CD4-positive, alpha-beta T cell treated with Interferon alpha-2 for 1 hour (primary cell): ENCODE data around the gene ZFP2.
"Not testable (repeated sequence)": the region's sequence is repeated elsewhere in the genome, so short reads cannot be mapped to it uniquely, and the experiment has no call there.

Experiments used
- DNase-seq, 2 donors: peaks; one replicate each; pipeline ENCODE4 v3.0.0-alpha.2; 2020 to 2022

The ZFP2 gene

DNA sequence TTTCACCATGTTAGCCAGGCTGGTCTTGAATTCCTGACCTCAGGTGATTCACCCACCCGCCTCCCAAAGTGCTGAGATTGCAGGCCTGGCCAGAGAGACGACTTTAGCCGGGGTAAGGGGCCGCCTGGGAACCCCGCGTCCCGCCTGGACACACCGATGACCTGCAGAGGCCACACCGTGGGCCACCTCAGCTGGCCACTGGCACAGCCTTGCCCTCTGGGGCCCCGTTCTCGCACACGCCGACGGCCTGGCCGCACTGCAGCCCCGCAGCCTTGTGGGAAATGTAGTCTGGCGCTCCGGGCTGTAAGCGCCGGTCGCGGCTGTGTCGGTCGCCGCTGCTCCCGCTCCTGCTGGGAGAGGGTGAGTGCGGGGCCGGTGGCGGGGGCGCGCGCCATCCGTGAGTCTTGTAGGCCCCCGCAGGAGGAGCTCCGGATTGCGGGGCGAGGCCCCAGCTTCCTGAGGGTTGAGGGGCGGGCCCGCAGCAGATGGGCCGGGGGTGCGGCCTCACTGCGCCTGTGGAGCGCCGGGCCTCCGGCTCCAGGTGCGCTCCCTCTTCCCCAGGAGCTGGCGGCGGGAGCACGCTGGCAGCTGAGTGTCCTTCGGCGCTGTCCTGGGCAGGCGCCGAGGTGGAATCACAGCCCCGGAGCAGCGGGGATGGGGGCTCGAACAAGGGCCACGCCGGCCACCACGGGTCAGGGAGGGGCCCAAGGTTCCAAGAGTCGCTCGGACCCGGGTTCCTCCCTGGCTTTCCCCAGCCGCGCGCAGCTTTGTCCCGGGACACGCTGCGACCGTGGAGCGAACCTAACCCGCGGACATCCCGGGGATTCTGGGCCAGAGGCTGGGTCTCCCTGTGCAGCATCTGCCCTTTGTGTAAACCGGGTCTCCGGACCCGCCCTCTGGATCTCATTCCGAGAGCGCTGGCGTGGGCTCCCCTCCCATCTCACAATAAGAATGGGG, at the start of gene ZFP2:
Gene ZFP2 (plus strand): TSS at position 299 of the 957 bp plus-strand sequence. CDS start 35,401 bp downstream, outside the sequence.
- peak; percentile 12 to 17 for DNase-seq

DNA sequence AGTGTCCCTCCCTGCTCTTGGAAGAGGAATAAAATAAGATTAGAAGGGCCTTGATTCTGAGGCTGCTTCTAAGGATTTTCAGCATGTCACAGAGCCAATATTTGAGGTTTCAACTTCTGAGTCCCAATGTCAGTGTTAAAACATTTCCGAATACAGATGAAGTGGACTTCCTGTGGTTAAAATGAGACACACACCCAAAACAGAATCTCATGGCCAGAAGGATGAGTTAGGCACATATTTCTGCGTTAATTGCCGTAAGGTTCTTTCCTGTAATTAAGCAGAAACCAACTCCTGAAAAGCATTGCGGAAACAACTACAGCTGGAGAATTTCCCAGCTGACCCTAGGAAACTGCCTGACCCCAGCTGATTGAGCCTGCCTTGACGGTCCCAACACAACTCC, 46.4 kb upstream of the ZFP2 start:
- no peak for DNase-seq

DNA sequence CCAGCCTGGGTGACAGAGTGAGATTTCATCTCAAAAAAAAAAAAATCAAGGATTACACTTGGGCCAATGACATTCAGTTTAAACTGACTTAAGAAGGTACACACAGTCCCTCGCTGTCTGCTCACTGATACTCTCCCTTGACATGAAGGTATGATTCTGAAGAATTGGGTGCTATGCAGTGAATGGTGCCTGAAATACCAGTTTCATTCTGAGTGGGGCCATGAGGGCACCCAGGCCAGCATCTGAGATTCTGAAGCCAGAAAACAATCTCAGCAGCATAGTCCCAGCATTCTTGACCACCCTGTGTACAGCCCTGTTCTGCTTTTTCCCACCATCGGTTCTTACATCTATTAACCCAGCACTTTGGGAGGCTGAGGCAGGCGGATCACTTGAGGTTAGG, 43.8 kb upstream of the ZFP2 start:
- DNase-seq = no peak

DNA sequence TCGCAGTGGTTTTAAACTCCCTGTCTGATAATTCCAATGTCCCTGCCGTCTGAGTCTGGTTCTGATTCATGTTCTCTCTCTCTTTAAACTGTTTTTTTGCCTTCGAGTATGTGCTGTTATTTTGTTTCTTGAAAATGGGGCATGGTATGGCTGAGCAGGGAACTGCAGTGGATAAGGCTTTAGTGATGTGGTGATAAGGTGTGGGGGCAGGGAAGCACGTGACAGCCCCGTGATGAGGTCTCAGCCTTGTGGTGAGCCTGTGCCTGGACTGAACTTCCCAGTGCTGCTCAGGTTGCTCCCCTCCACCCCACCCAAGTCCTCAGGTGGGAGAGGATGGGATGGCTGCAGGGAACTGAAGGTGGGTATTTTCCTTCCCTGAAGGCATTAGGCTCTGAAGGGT, 41.4 kb upstream of the ZFP2 start:
- DNase-seq = no peak

DNA sequence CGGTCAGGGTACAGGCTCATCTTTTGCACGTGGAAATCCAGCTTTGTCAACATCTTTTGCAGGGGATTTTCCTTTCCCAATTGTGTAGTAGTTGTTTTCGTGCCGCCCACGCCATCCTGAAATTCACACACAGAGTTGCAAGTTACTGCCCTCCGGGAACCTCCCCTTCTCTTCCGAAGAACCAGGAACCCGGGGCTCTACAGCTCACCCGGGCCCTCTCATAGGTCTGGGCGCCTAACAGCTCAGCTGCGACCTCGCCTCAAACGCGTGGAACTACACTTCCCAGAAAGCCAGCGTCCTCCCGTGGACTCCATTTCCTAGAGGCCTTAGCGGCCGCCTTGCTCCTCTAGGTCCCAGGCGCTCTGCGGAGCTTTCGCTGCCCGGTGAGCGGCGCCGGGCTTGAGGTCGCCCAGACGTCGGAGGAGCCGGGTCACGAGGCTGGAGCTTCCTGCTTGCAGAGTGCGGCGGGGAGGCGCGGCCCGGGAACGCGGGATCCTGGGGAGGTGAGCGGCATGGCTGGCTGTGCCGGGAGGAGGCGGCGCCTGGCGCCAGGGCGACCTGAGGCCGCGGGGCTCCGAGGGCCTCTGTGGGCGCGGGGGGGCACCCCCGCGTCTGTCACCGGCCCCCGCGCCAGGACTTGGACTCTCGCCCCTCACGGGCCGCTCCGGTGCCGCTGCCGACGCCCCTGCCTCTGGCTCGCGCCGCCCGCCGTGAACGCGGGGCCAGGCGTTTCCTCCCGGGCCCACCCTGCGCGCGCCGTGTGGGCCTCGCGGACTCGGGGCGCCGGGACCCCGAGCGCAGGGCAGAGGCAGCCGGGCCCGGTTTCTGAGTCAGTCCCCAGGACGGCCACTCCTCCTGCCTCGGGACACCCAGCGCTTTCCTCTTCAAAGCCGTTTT, 35.8 kb upstream of the ZFP2 start, which contains the start of gene ZNF354B:
Gene ZNF354B (plus strand): TSS at position 329 of the 897 bp plus-strand sequence. CDS start 1,095 bp downstream, outside the sequence.
- peak; percentile 89 to 92 for DNase-seq

DNA sequence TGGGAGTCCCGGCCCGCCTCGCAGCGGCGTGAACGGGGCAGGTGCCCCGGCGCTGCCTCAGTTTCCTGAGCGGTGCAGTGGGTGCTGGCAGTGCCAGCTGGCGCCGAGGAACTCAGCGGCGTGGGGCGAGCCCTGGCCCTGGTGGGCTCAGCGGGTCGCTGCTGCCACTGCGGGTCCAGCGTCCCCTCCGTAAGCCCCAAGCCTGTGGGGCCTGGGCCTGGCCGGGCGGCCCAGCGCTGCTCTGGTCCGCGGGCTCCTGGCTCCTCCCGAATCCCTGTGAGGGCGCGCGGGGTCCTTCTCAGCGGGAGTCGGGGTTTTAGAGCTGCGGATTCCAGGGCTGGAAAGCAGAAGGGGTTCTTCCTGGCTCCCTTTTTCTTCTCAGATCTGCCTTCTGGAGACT, 35.1 kb upstream of the ZFP2 start:
- DNase-seq = not testable (repeated sequence)

DNA sequence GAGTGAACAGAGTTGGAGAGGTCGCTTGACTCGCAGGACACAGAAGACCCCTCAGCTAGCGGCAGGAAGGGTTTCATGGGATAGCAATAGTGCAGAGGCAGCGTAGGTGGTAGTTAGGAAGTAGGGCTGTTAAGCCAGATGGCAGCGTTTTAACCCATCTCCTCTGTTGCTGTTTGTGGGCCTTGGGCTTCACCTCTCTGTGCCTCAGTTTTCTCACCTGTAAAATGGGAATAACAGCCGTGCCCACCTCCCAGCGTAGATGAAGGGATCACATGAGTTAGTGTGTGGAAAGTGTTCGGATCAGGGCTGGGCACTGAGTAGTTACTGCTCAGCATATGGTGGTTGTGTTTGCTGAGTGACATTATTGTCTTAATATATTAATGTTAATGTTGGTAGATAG, 34.1 kb upstream of the ZFP2 start:
- no peak for DNase-seq

DNA sequence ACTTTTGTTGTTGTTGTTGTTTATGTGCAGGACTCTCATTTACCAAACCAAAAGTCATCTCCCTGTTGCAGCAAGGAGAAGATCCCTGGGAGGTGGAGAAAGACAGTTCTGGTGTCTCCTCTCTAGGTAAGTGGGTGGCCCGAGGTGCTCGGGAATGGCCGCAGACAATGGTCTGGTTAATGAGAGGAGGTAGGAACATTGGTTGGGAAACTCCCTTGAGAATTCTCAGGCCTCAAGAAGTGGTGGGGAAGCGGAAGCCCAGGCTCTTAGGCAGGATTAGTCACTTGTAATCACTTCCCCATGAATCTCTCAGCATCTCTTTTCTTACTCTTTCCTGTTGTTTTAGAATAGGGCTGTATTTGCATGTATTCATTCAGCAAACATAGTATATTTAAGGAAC, 28.8 kb upstream of the ZFP2 start:
- no peak for DNase-seq

DNA sequence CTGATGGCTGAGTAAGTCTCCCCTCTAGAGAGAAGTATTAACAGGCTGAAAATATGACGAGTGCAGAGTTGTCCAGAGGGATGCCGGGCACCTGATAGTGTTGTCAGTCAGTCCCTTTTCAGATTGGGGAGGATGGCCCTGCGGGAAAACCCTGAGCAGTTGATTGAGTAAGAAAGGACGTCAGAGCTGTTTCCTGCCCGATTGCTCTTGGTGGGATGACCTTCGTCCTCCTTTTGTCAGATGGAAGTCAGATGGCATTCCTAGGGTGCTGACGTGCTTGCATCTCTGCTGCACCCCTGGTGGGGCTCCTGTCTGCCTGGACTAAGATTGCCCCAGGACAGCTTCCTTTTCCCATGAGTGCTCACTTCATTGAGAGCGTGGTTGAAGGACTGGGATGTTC, 26.1 kb upstream of the ZFP2 start:
- DNase-seq = no peak

DNA sequence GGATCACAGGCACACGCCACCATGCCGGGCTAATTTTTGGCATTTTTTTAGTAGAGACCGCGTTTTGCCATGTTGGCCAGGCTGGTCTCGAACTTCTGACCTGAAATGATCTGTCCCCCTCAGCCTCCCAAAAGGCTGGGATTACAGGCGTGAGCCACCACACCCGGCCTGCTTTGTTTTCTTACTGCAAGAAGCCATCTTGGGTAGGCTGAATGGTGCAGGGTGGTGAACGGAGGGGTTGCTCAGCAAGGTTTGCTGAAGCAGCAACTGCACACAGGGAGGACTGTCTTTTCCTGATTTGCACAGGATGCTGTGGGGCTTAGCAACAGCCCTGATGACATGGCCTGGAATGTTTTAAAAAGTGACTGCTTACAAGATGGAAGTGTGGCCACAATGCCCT, 25.3 kb upstream of the ZFP2 start:
- DNase-seq = no peak

DNA sequence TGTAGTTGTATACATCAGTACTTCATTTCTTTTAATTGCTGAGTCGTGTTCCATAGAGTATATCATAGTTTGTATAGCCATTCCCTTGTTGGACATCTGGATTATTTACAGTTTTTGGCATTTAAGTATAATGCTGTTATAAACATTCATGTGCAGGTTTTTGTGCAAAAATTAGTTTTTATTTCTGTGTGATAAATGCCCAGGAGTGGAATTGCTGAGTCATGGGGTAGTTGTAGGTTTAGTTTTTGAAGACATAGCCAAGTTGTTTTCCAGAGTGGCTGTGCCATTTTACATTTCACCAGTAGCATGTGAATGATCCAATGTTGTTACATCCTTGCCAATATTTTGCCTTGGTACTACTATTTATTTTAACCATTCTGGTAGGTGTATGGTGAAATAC, 23.4 kb upstream of the ZFP2 start:
- DNase-seq = no peak

DNA sequence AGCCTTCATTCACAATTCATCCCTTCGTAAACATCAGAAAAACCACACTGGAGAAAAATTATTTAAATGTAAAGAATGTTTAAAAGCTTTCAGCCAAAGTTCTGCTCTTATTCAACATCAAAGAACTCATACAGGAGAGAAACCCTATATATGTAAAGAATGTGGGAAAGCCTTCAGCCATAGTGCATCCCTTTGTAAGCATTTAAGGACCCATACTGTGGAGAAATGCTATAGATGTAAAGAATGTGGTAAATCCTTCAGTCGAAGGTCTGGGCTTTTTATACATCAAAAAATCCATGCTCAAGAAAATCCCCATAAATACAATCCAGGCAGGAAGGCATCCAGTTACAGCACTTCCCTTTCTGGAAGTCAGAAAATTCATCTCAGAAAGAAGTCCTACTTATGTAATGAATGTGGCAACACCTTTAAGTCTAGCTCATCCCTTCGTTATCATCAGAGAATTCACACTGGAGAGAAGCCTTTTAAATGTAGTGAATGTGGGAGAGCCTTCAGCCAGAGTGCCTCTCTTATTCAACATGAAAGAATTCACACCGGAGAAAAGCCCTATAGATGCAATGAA, 12.5 kb upstream of the ZFP2 start:
- DNase-seq = not testable (repeated sequence)

DNA sequence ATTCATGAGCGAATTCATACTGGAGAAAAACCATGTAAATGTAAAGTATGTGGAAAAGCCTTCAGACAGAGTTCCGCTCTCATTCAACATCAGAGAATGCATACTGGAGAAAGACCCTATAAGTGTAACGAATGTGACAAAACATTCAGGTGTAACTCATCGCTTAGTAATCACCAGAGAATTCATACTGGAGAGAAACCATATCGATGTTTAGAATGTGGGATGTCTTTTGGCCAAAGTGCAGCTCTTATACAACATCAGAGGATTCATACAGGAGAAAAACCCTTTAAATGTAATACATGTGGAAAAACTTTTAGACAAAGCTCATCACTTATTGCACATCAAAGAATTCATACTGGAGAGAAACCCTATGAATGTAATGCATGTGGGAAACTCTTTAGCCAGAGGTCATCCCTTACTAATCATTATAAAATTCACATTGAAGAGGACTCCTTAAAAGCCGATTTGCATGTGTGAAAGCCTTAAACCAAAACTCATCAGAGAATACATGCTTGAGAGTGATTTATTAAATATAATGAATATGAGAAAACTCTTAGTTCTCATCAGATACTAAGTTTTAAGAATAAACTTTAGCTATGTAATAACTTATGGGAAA, 11.8 kb upstream of the ZFP2 start:
- DNase-seq = no peak

DNA sequence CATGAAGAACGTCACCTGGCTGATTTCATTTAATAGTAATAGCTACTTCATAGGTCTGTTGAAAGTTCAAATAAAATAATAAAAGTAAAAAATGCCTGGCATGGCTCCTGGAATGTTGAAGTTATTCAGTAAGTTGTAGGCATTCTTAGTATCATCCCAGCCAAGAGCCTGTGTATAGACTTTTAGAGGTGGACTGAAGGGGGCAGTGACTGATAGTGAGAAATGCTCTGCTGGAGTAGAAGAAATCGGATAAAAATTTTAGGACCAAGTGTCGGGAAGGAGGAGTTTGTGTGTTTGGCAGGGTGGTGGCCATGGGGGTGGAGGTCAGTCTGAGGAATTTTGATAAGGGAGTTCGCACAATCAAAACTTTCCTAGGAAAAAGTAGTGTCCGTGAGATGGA, 3.6 kb downstream of the ZFP2 start:
- DNase-seq = no peak

DNA sequence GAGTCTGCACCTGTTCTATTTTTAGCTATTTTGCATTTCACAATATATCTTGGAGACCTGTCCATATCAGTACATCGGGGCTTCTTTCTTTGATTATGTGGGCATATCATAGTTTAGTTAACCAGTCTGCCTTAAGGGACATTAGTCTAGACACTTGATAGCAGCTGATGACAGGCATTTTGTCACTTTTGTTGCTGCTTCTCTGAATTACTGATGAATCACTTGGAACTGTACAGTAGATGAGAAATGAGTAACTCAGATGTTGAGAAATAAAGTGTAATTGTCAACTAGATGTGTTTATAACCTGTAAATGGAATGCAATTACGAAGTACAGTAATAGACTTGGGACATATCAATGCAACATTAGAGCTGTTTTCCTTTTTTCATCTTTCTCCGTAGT, 7.1 kb downstream of the ZFP2 start:
- DNase-seq = no peak

DNA sequence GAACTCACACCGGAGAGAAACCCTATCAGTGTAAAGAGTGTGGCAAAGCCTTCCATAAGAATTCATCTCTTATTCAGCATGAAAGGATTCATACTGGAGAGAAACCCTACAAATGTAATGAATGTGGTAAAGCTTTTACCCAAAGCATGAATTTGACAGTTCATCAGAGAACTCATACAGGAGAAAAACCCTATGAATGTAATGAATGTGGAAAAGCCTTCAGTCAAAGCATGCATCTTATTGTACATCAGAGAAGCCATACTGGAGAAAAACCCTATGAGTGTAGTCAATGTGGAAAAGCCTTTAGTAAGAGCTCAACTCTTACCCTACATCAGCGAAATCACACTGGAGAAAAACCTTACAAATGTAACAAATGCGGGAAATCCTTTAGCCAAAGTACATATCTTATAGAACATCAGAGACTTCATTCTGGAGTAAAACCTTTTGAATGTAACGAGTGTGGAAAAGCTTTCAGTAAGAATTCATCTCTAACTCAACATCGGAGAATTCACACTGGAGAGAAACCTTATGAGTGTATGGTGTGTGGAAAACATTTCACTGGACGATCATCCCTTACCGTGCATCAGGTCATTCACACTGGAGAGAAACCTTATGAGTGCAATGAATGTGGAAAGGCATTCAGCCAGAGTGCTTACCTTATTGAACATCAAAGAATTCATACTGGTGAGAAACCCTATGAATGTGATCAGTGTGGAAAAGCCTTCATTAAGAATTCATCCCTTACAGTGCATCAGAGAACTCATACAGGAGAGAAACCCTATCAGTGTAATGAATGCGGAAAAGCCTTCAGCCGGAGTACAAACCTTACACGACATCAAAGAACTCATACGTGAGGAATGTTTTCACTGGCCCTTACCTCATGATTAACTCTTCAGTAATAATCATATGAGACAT, 36.4 kb downstream of the ZFP2 start:
- no peak for DNase-seq

DNA sequence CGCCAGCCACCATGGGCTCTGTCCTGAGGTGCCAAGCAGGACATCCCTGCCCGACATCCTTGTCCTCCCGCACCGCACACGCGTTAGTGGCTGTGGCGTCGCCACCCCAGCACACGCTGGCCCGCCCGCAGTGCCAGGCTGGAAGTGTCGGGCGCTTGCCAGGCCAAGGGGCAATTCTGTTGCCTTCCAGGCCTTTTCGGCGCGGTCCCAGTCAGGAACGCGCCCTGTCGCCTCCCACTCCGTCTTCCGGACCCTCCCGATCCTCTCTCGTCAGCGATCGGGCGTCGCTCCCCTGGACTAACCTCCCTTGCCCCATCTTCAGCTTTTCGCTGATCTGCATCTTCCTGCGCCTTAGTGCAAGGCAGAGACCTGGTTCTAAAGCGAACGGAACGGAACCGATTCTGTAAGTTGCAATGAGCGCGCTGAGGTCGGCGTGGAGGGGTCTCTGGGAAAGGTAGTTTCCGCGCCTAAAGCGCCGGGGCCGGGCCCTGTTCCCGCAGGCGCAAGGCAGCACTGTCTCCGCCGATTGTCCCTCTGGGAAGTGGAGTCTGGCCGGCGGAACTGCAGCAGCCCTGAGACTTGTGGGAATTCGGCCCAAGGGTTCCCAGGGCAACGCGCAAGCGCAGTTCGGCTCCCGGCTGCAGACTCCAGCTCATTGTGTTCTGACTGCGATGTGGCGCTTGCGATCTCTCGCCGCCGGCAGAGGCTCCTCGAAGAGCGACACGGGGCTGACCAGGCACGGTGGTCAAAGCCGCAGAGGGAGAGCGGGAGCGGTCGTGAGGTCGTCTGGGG, 45.1 kb downstream of the ZFP2 start, which contains the start of gene ZNF454:
Gene ZNF454 (plus strand): TSS at position 630 of the 792 bp plus-strand sequence. CDS start 1,594 bp downstream, outside the sequence.
- DNase-seq = no peak

DNA sequence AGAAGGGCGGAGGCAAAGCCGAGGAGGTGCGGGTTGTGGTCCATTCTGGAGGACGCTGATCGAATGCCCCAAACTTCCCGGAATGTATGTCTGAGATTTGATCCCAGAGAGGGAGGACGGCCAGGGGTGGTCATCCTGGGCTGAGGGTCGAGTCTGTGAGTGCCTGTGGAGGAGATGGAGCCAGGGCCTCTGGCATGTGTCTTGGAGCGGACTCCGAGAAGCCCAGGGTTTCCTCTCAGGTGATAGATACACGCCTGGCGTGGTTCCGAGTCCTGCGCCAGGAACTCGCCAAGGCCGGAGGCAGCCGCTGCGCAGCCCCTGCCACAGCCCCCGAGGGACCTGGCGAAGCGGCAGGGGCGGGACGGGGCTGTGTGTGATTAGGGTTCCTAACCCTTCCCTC, 45.6 kb downstream of the ZFP2 start:
- DNase-seq = no peak

DNA sequence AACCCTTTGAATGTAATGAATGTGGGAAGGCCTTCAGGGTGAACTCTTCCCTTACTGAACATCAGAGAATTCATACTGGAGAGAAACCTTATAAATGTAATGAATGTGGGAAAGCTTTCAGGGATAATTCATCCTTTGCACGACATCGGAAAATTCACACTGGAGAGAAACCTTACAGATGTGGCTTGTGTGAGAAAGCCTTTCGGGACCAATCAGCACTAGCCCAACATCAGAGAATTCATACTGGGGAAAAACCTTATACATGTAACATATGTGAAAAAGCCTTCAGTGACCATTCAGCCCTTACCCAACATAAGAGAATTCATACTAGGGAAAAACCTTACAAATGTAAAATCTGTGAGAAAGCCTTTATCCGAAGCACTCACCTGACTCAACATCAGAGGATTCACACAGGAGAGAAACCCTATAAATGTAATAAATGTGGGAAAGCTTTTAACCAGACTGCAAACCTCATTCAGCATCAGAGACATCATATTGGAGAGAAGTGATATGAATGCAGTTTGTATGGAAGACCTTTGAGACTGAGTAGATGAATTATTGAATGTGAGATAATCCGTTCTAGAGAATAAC, 69.8 kb downstream of the ZFP2 start:
- DNase-seq = no peak

DNA sequence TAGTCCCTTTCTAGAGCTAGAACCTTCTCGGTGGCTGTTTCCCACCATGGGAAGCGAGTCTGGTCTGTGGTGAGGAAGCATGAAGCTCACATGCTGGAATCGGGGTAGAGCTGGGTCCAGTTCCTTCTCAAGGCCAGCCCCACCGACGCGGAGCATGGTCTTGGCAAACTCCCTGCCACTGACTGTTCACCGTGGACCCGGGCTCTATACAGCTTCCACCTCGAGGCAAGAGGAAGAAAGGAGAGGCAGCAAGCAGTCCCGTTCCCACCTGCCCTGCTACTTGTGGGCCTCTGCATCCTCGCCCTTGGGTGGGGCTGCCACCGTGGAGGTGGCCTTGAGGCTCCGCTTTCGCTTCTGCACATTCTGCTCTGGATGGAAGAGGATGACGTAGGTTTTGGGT, 85.7 kb downstream of the ZFP2 start:
- DNase-seq = no peak
